Keratinocyte (primary cell): ENCODE data around the gene OR2S2. TPM values are rescaled to one million over a fixed set of nuclear protein-coding genes. Genes with fewer than 3 reads are reported as not detected.

Source experiments
- DNase-seq: peaks from one replicate; pipeline ENCODE4 v3.0.0-alpha.2; 2011; ENCODE audit warnings: low read depth, missing footprints, low spot score
- FAIRE-seq: peaks from 2 replicates; lab custom pipeline; 2011; peaks lifted over from hg19 to GRCh38; lab: Jason Lieb, UNC
- H2AFZ ChIP-seq: 2 replicates; pipeline ENCODE4 v1.6.0; 2012; ENCODE audit warnings: low read length, control low read depth, inconsistent platforms; ENCODE audit not compliant: control insufficient read depth
- H3K27ac ChIP-seq: 2 replicates; pipeline ENCODE4 v1.5.1; 2011; ENCODE audit warnings: low read length; ENCODE audit not compliant: control insufficient read depth, insufficient read depth
- H3K27me3 ChIP-seq: 3 replicates; pipeline ENCODE4 v1.6.0; 2011; ENCODE audit warnings: low read length; ENCODE audit not compliant: control insufficient read depth, insufficient read depth; ENCODE audit errors: extremely low read depth
- H3K36me3 ChIP-seq, 2 experiments: 2 replicates in 1 of 2; 3 replicates in 1 of 2; pipeline ENCODE4 v1.5.1; 2011; ENCODE audit warnings: low read length in 2 of 2, mild to moderate bottlenecking in 1 of 2; ENCODE audit not compliant: control insufficient read depth in 2 of 2, insufficient read depth in 2 of 2; ENCODE audit errors: extremely low read depth in 1 of 2
- H3K4me1 ChIP-seq: 3 replicates; pipeline ENCODE4 v1.5.1; 2011; ENCODE audit warnings: low read length; ENCODE audit not compliant: control insufficient read depth, insufficient read depth; ENCODE audit errors: extremely low read depth
- H3K4me2 ChIP-seq: 3 replicates; pipeline ENCODE4 v1.6.0; 2011; ENCODE audit warnings: low read depth, low read length; ENCODE audit not compliant: control insufficient read depth, insufficient read depth; ENCODE audit errors: extremely low read depth
- H3K4me3 ChIP-seq, 3 experiments: fragments of 200-600 bp in 1 of 3; sonication (generic) in 1 of 3; 2 replicates in 2 of 3; 3 replicates in 1 of 3; pipeline ENCODE4 v1.5.1; 2011 to 2016; ENCODE audit warnings: low read length in 3 of 3, mild to moderate bottlenecking in 3 of 3, control low read depth in 2 of 3, inconsistent platforms in 1 of 3, low read depth in 1 of 3, mixed read lengths in 1 of 3, mixed run types in 1 of 3, moderate library complexity in 1 of 3; ENCODE audit not compliant: control insufficient read depth in 2 of 3, insufficient read depth in 2 of 3; ENCODE audit errors: extremely low read depth in 1 of 3
- H3K79me2 ChIP-seq: 2 replicates; pipeline ENCODE4 v1.6.0; 2012; ENCODE audit warnings: low read length; ENCODE audit not compliant: control insufficient read depth, insufficient read depth
- H3K9ac ChIP-seq: 3 replicates; pipeline ENCODE4 v1.6.0; 2011; ENCODE audit warnings: low read length; ENCODE audit not compliant: control insufficient read depth, insufficient read depth; ENCODE audit errors: extremely low read depth
- H3K9me1 ChIP-seq: 3 replicates; pipeline ENCODE4 v1.6.0; 2011; ENCODE audit warnings: low read length; ENCODE audit not compliant: control insufficient read depth, insufficient read depth; ENCODE audit errors: extremely low read depth
- H3K9me3 ChIP-seq: 2 replicates; pipeline ENCODE4 v1.5.1; 2012; ENCODE audit warnings: low read depth, low read length; ENCODE audit not compliant: control insufficient read depth
- H4K20me1 ChIP-seq: 3 replicates; pipeline ENCODE4 v1.6.0; 2011; ENCODE audit warnings: low read length; ENCODE audit not compliant: control insufficient read depth, insufficient read depth; ENCODE audit errors: extremely low read depth
- EZH2 ChIP-seq: IDR thresholded peaks from one replicate; pipeline ENCODE4 v1.6.1; 2012; ENCODE audit warnings: inconsistent platforms, mild to moderate bottlenecking, low read length, moderate library complexity
- dilution Hi-C: fragments of 300-500 bp; cut with MboI; formaldehyde crosslinking; loops from one replicate; pipeline ENCODE4 v1.7.0; 2020; ENCODE audit warnings: low sequenced_read_pairs; ENCODE audit not compliant: extremely low pct_ligation_motif_present
- polyA plus RNA-seq, 5 experiments: library from polyadenylated mRNA; depleted of rRNA in 3 of 5; stranded (reverse) in 3 of 5; stranded (forward) in 1 of 5; unstranded in 1 of 5; fragments of >200 nt; gene quantifications; 1 replicate in 1 of 5; 2 replicates in 3 of 5; 3 replicates in 1 of 5; pipeline versions ENCODE4 v1.2.1 to v1.2.3, GENCODE V29; 2011 to 2012; ENCODE audit warnings: missing spikeins in 2 of 5, low read depth in 1 of 5, low replicate concordance in 1 of 5
- TF ChIP-seq, protein P1 (sequence below), 3 experiments: IDR thresholded peaks in 1 of 3; conservative IDR thresholded peaks in 1 of 3; optimal IDR thresholded peaks in 1 of 3; 2 replicates in 2 of 3; 3 replicates in 1 of 3; pipeline versions ENCODE3 to v1.5.1; 2011; ENCODE audit warnings: low read length in 3 of 3, mild to moderate bottlenecking in 3 of 3, moderate library complexity in 2 of 3, control low read depth in 1 of 3, inconsistent platforms in 1 of 3; ENCODE audit not compliant: insufficient read depth in 2 of 3; ENCODE audit errors: extremely low read depth in 1 of 3

OR2S2 gene
- polyA plus RNA-seq, 1 donor (not counting 4 experiments of a cell fraction or from before 2014, with no cell fraction given) = not detected

DNA sequence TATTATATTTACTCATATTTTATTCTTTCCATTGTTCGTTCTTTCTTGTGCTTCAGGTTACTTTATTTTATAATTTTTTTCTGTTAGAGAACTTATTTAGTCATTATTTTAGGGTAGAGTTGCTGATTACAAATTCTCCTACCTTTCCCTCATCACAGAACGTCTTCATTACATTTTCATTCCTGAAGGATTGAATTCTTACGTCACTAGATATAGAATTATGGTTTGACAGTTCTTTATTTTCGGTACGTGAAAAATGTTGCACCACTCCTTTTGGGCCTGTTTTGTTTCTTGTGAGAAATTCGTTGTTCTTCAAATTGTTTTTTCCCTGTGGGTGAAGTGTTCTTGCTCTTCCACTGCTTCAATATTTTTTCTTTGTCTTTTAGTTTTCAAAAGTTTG, 20.8 kb upstream of the OR2S2 start:
- H3K4me1 ChIP-seq = no peaks in the 10 kb centered on the region
- H3K9ac ChIP-seq = no peak overlapping the region
- H3K4me2 ChIP-seq = no peak overlapping the region
- no peaks in the 10 kb centered on the region for H3K36me3 ChIP-seq
- no peak for TF ChIP-seq EZH2
- peaks cover 3% of the 10 kb centered on the region for H3K9me3 ChIP-seq
- H3K27ac ChIP-seq = no peak overlapping the region
- H3K4me3 ChIP-seq = no peak overlapping the region
- H4K20me1 ChIP-seq = no peaks in the 10 kb centered on the region
- dilution Hi-C loops = no loop called here
- peaks cover 14% of the 10 kb centered on the region for H3K27me3 ChIP-seq
- FAIRE-seq (no peak), DNase-seq (no peak)
- H2AFZ ChIP-seq = no peak overlapping the region
- H3K9me1 ChIP-seq = no peaks in the 10 kb centered on the region
- no peaks in the 10 kb centered on the region for H3K79me2 ChIP-seq

DNA sequence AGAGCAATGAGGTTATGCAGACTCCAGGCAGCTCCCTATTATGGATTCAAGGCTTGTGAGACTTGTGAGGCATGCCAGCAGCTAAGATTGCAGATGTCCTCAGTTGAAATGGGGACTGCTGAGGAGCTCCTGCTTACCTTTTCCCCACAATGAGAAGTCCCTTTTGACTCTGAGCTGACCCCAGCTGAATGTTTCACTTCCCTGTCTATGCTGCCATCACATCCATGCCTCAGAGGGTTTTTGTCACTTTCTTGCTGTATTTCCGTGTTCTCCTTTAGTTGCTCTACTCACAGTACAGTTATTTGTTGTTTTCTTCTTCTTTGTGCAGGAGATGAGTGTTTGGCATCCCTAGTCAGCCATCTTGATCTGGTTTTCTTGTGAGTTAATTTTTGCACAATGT, 18.8 kb upstream of the OR2S2 start:
- no peak overlapping the region for H3K4me2 ChIP-seq
- H3K9ac ChIP-seq = no peak overlapping the region
- FAIRE-seq (no peak), DNase-seq (no peak)
- H3K79me2 ChIP-seq = no peaks in the 10 kb centered on the region
- H3K27me3 ChIP-seq = peaks cover 26% of the 10 kb centered on the region
- dilution Hi-C loops = no loop called here
- no peak overlapping the region for H2AFZ ChIP-seq
- no peaks in the 10 kb centered on the region for H3K9me1 ChIP-seq
- no peaks in the 10 kb centered on the region for H4K20me1 ChIP-seq
- TF ChIP-seq EZH2 = no peak
- TF ChIP-seq, protein P1, sequence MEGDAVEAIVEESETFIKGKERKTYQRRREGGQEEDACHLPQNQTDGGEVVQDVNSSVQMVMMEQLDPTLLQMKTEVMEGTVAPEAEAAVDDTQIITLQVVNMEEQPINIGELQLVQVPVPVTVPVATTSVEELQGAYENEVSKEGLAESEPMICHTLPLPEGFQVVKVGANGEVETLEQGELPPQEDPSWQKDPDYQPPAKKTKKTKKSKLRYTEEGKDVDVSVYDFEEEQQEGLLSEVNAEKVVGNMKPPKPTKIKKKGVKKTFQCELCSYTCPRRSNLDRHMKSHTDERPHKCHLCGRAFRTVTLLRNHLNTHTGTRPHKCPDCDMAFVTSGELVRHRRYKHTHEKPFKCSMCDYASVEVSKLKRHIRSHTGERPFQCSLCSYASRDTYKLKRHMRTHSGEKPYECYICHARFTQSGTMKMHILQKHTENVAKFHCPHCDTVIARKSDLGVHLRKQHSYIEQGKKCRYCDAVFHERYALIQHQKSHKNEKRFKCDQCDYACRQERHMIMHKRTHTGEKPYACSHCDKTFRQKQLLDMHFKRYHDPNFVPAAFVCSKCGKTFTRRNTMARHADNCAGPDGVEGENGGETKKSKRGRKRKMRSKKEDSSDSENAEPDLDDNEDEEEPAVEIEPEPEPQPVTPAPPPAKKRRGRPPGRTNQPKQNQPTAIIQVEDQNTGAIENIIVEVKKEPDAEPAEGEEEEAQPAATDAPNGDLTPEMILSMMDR (optimal IDR thresholded peaks at IDR 0.05 in 1 of 3, IDR thresholded peaks at IDR 0.05 in 1 of 3, conservative IDR thresholded peaks at IDR 0.05 in 1 of 3; ENCODE audit: extremely low read depth in 1 of 3, insufficient read depth in 2 of 3, low read length in 3 of 3) = no peak
- no peak overlapping the region for H3K27ac ChIP-seq
- peaks cover 3% of the 10 kb centered on the region for H3K9me3 ChIP-seq
- H3K4me1 ChIP-seq = no peaks in the 10 kb centered on the region
- H3K36me3 ChIP-seq = no peaks in the 10 kb centered on the region
- no peak overlapping the region for H3K4me3 ChIP-seq

DNA sequence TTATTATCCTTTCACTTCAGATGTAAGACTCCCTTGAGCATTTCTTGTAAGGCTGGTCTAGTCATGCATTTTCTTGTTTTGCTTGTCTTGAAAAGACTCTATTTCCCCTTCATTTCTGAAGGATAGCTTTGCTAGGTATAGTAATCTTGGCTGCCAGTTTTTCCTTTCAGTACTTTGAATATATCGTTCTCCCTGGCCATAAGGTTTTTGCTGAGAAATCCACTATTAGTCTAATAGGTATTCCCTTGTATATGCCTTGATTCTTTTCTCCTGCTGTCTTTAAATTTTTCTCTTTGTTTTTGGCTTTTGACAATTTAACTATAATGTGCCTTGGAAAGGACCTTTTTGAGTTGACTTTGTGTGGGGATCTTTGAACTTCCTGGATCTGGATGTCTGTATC, 16.8 kb upstream of the OR2S2 start:
- no peak for FAIRE-seq
- DNase-seq = no peak
- H4K20me1 ChIP-seq = no peaks in the 10 kb centered on the region
- dilution Hi-C loops = no loop called here
- no peak overlapping the region for H3K27ac ChIP-seq
- TF ChIP-seq EZH2 = no peak
- TF ChIP-seq, protein P1 (optimal IDR thresholded peaks at IDR 0.05 in 1 of 3, IDR thresholded peaks at IDR 0.05 in 1 of 3, conservative IDR thresholded peaks at IDR 0.05 in 1 of 3; ENCODE audit: extremely low read depth in 1 of 3, insufficient read depth in 2 of 3, low read length in 3 of 3) = no peak
- H3K4me3 ChIP-seq = no peak overlapping the region
- H3K9ac ChIP-seq = no peak overlapping the region
- no peaks in the 10 kb centered on the region for H3K4me1 ChIP-seq
- no peaks in the 10 kb centered on the region for H3K79me2 ChIP-seq
- no peaks in the 10 kb centered on the region for H3K9me1 ChIP-seq
- no peaks in the 10 kb centered on the region for H3K36me3 ChIP-seq
- no peak overlapping the region for H3K4me2 ChIP-seq
- no peak overlapping the region for H2AFZ ChIP-seq
- peaks cover 33% of the 10 kb centered on the region for H3K27me3 ChIP-seq
- peaks cover 3% of the 10 kb centered on the region for H3K9me3 ChIP-seq
